NCI-H526 treated with DMSO at 0.1 percent for 48 hours (cell line): ENCODE data around the gene SFRP2.
A peak's percentile ranks its signal among the peaks of the same experiment; 100 is the strongest.

Source experiments
- DNase-seq: peaks from one replicate; lab custom pipeline; 2025; lab: John Stamatoyannopoulos, UW

The SFRP2 gene

GRCh38 chr4:153794006-153794405 is 5.1 kb upstream of the SFRP2 start:
- DNase-seq: no peak

GRCh38 chr4:153792618-153793247 is 3.9 kb upstream of the SFRP2 start:
- DNase-seq: no peak

- DNase-seq: peak; percentile 10
Observed at GRCh38 chr4:153791746-153792617, 3.1 kb upstream of the SFRP2 start.

- DNase-seq: no peak
Observed at GRCh38 chr4:153790962-153791551, 2.2 kb upstream of the SFRP2 start.

- no peak for DNase-seq
Observed at GRCh38 chr4:153790500-153790865, 1.6 kb upstream of the SFRP2 start.

GRCh38 chr4:153789741-153790499 is 1.0 kb upstream of the SFRP2 start:
- DNase-seq: no peak

GRCh38 chr4:153788051-153788412 is 851 bp downstream of the SFRP2 start:
- DNase-seq: no peak

GRCh38 chr4:153787575-153787974 is 1.3 kb downstream of the SFRP2 start:
- no peak for DNase-seq

- no peak for DNase-seq
Observed at GRCh38 chr4:153787061-153787560, 1.8 kb downstream of the SFRP2 start.

GRCh38 chr4:153785910-153786721 is 2.8 kb downstream of the SFRP2 start:
- DNase-seq: peak; percentile 39

GRCh38 chr4:153784166-153784699 is 4.7 kb downstream of the SFRP2 start:
- DNase-seq: no peak

GRCh38 chr4:153782581-153782980 is 6.3 kb downstream of the SFRP2 start:
- no peak for DNase-seq

GRCh38 chr4:153781717-153782416 is 7.0 kb downstream of the SFRP2 start:
- DNase-seq: no peak

GRCh38 chr4:153781280-153781679 is 7.6 kb downstream of the SFRP2 start:
- no peak for DNase-seq

GRCh38 chr4:153780876-153781275 is 8.0 kb downstream of the SFRP2 start:
- no peak for DNase-seq

- no peak for DNase-seq
Observed at GRCh38 chr4:153780221-153780620, 8.7 kb downstream of the SFRP2 start.

- no peak for DNase-seq
Observed at GRCh38 chr4:153778383-153778782, 10.5 kb downstream of the SFRP2 start.

- no peak for DNase-seq
Observed at GRCh38 chr4:153777421-153777820, 11.5 kb downstream of the SFRP2 start.

GRCh38 chr4:153776601-153777000 is 12.3 kb downstream of the SFRP2 start:
- no peak for DNase-seq

GRCh38 chr4:153773236-153773690 is 15.6 kb downstream of the SFRP2 start:
- no peak for DNase-seq
